H1 (cell line): ENCODE measurements around the gene IRF8. TPM values are rescaled to one million over a fixed set of nuclear protein-coding genes. Genes with fewer than 3 reads are reported as not detected.
A peak's percentile ranks its signal among the peaks of the same experiment; 100 is the strongest.

Experiments
- CTCF ChIA-PET: fragments of 300-600 bp; sonication (Branson Sonifier 250); formaldehyde crosslinking; loops from one replicate; lab custom pipeline; 2021; ENCODE audit not compliant: partially characterized antibody; lab: Charles Lee
- POLR2A ChIA-PET: fragments of 300-600 bp; sonication (Branson Sonifier 250); formaldehyde crosslinking; loops from one replicate; lab custom pipeline; 2021; ENCODE audit warnings: inconsistent platforms; ENCODE audit not compliant: partially characterized antibody; lab: Charles Lee
- DNase-seq, 2 experiments: peaks; one replicate each; pipeline versions ENCODE4 v3.0.0 to v3.0.0-alpha.2; 2010 to 2022; ENCODE audit warnings: low spot score in 2 of 2, low read depth in 1 of 2, mixed read lengths in 1 of 2
- FAIRE-seq: peaks from 2 replicates; lab custom pipeline; 2011; peaks lifted over from hg19 to GRCh38; lab: Jason Lieb, UNC
- H2AFZ ChIP-seq: 2 replicates; pipeline ENCODE4 v1.8.1; 2012; ENCODE audit warnings: low read length, inconsistent platforms
- H2AK5ac ChIP-seq: 2 replicates; pipeline ENCODE4 v1.6.1; 2013; ENCODE audit warnings: low read depth, low read length
- H2BK120ac ChIP-seq: replicated peaks from 2 replicates; pipeline ENCODE3; 2013; ENCODE audit warnings: low read depth, low read length, inconsistent platforms
- H2BK12ac ChIP-seq: 2 replicates; pipeline ENCODE4 v1.6.1; 2013; ENCODE audit warnings: low read depth, low read length
- H2BK15ac ChIP-seq: 2 replicates; pipeline ENCODE4 v1.6.1; 2013; ENCODE audit warnings: low read length
- H2BK20ac ChIP-seq: 2 replicates; pipeline ENCODE4 v1.6.1; 2013; ENCODE audit warnings: low read length
- H2BK5ac ChIP-seq: 2 replicates; pipeline ENCODE4 v1.6.1; 2013; ENCODE audit warnings: low read depth, low read length
- H3K14ac ChIP-seq: 2 replicates; pipeline ENCODE4 v1.6.1; 2013; ENCODE audit warnings: inconsistent platforms; ENCODE audit not compliant: insufficient read length
- H3K18ac ChIP-seq: 2 replicates; pipeline ENCODE4 v1.6.1; 2013; ENCODE audit warnings: low read length; ENCODE audit errors: extremely low read depth
- H3K23ac ChIP-seq: 2 replicates; pipeline ENCODE4 v1.6.1; 2013; ENCODE audit warnings: inconsistent platforms; ENCODE audit not compliant: insufficient read length
- H3K23me2 ChIP-seq: 2 replicates; pipeline ENCODE4 v1.6.1; 2013; ENCODE audit warnings: low read depth, low read length
- H3K27ac ChIP-seq: 2 replicates; pipeline ENCODE4 v1.6.1; 2011; ENCODE audit warnings: low read depth, low read length, inconsistent platforms
- H3K27me3 ChIP-seq, 4 experiments: replicated peaks in 1 of 4; 1 replicate in 1 of 4; 2 replicates in 3 of 4; pipeline versions ENCODE4 v1.6.1 to v1.8.1; 2011 to 2013; ENCODE audit warnings: low read length in 3 of 4, mild to moderate bottlenecking in 3 of 4, inconsistent platforms in 2 of 4, mixed read lengths in 2 of 4, moderate library complexity in 1 of 4; ENCODE audit not compliant: control insufficient read depth in 3 of 4, insufficient read depth in 3 of 4; ENCODE audit errors: extremely low read depth in 1 of 4
- H3K36me3 ChIP-seq, 4 experiments: 2 replicates each; pipeline versions ENCODE4 v1.6.1 to v1.8.1; 2011 to 2013; ENCODE audit warnings: mild to moderate bottlenecking in 4 of 4, low read length in 3 of 4, moderate library complexity in 2 of 4, control low read depth in 1 of 4, inconsistent platforms in 1 of 4; ENCODE audit not compliant: insufficient read depth in 4 of 4, control insufficient read depth in 2 of 4
- H3K4ac ChIP-seq: replicated peaks from 2 replicates; pipeline ENCODE3; 2013; ENCODE audit warnings: low read length, low read depth, mixed read lengths, inconsistent platforms; ENCODE audit not compliant: insufficient read length
- H3K4me1 ChIP-seq, 4 experiments: replicated peaks in 1 of 4; 1 replicate in 1 of 4; 2 replicates in 3 of 4; pipeline versions ENCODE4 v1.6.1 to v1.8.1; 2011 to 2013; ENCODE audit warnings: low read length in 3 of 4, inconsistent platforms in 2 of 4, mixed read lengths in 1 of 4; ENCODE audit not compliant: insufficient read depth in 4 of 4, control insufficient read depth in 3 of 4
- H3K4me2 ChIP-seq, 2 experiments: 2 replicates each; pipeline versions ENCODE4 v1.6.1 to v1.8.1; 2011 to 2013; ENCODE audit warnings: low read depth in 2 of 2, low read length in 2 of 2, control low read depth in 1 of 2, inconsistent platforms in 1 of 2, mild to moderate bottlenecking in 1 of 2; ENCODE audit not compliant: insufficient read depth in 1 of 2
- H3K4me3 ChIP-seq, 4 experiments: fragments of 200-600, 300-600 bp in 1 of 4; sonication (generic), shearing (Covaris generic), sonication (Bioruptor Twin) in 1 of 4; 2 replicates each; pipeline versions ENCODE4 v1.5.1 to v1.8.1; 2011 to 2016; ENCODE audit warnings: low read length in 4 of 4, low read depth in 3 of 4, control low read depth in 2 of 4, inconsistent platforms in 2 of 4, mild to moderate bottlenecking in 2 of 4, mixed read lengths in 1 of 4, moderate library complexity in 1 of 4; ENCODE audit not compliant: insufficient read depth in 2 of 4; ENCODE audit errors: extremely low read depth in 1 of 4
- H3K56ac ChIP-seq: replicated peaks from 2 replicates; pipeline ENCODE3; 2013; ENCODE audit warnings: low read depth, mild to moderate bottlenecking, mixed read lengths, low read length, inconsistent platforms; ENCODE audit not compliant: insufficient read length
- H3K79me1 ChIP-seq: 2 replicates; pipeline ENCODE4 v1.6.1; 2013; ENCODE audit warnings: low read depth, low read length, control low read depth
- H3K79me2 ChIP-seq, 2 experiments: 2 replicates each; pipeline versions ENCODE4 v1.6.1 to v1.8.1; 2012 to 2013; ENCODE audit warnings: low read length in 2 of 2, mild to moderate bottlenecking in 2 of 2, inconsistent platforms in 1 of 2; ENCODE audit not compliant: insufficient read depth in 2 of 2, control insufficient read depth in 1 of 2
- H3K9ac ChIP-seq, 4 experiments: replicated peaks in 1 of 4; 1 replicate in 1 of 4; 2 replicates in 3 of 4; pipeline versions ENCODE4 v1.6.1 to v1.8.1; 2011 to 2013; ENCODE audit warnings: low read depth in 3 of 4, low read length in 3 of 4, control low read depth in 2 of 4, mild to moderate bottlenecking in 2 of 4, moderate library complexity in 2 of 4, inconsistent platforms in 1 of 4; ENCODE audit errors: extremely low read depth in 1 of 4
- H3K9me3 ChIP-seq, 2 experiments: 2 replicates each; pipeline versions ENCODE4 v1.6.1 to v1.8.1; 2012 to 2013; ENCODE audit warnings: mild to moderate bottlenecking in 2 of 2, moderate library complexity in 2 of 2, control low read depth in 1 of 2, inconsistent platforms in 1 of 2, low read depth in 1 of 2, low read length in 1 of 2, mixed read lengths in 1 of 2; ENCODE audit not compliant: insufficient read depth in 2 of 2
- H4K20me1 ChIP-seq, 2 experiments: replicated peaks in 1 of 2; 2 replicates each; pipeline versions ENCODE3 to v1.8.1; 2011 to 2013; ENCODE audit warnings: inconsistent platforms in 2 of 2, low read length in 2 of 2, mild to moderate bottlenecking in 1 of 2; ENCODE audit not compliant: insufficient read depth in 2 of 2, control insufficient read depth in 1 of 2
- H4K5ac ChIP-seq: 2 replicates; pipeline ENCODE4 v1.6.1; 2013; ENCODE audit warnings: low read length, low read depth, mixed read lengths, inconsistent platforms; ENCODE audit not compliant: insufficient read length
- H4K8ac ChIP-seq: 2 replicates; pipeline ENCODE4 v1.8.0; 2013; ENCODE audit warnings: mild to moderate bottlenecking, moderate library complexity, low read length, inconsistent platforms; ENCODE audit not compliant: insufficient read depth; ENCODE audit errors: extremely low read depth
- H4K91ac ChIP-seq: replicated peaks from 2 replicates; pipeline ENCODE3; 2013; ENCODE audit warnings: low read length, mixed read lengths, inconsistent platforms; ENCODE audit not compliant: insufficient read length
- SRF ChIP-seq: IDR thresholded peaks from 2 replicates; pipeline ENCODE4 v1.6.1; 2011; ENCODE audit warnings: mild to moderate bottlenecking, low read depth, low read length, moderate library complexity
- WGBS, 2 experiments: shearing (Covaris generic) in 1 of 2; methylation state at CpG; one replicate each; pipeline versions ENCODE4 v1.1.6 to v1.1.7; 2013 to 2015; ENCODE audit warnings: low lambda C conversion rate in 2 of 2, mixed read lengths in 2 of 2, inconsistent platforms in 1 of 2, low coverage in 1 of 2, missing lambda C conversion rate in 1 of 2; ENCODE audit not compliant: insufficient replicate concordance in 2 of 2, insufficient coverage in 1 of 2, insufficient read length in 1 of 2; ENCODE audit errors: extremely low coverage in 1 of 2, missing lambda C conversion rate in 1 of 2; 5-methylcytosine and 5-hydroxymethylcytosine counted together
- polyA plus RNA-seq, 7 experiments: library from polyadenylated mRNA; depleted of rRNA in 3 of 7; stranded (reverse) in 5 of 7; unstranded in 2 of 7; fragments of >200 nt in 5 of 7; fragments of 200-250 nt in 2 of 7; gene quantifications; 1 replicate in 5 of 7; 2 replicates in 1 of 7; 4 replicates in 1 of 7; pipeline versions ENCODE4 v1.2.1 to v1.2.3, GENCODE V29; 2011 to 2013; ENCODE audit warnings: missing spikeins in 2 of 7, mixed read lengths in 2 of 7
- total RNA-seq: library from RNA; stranded (reverse); fragmentation: NEBNext Ultra II Directional; extraction: Animal tissue kit (Norgen Biotek cat#: 25700); gene quantifications from 2 replicates; pipeline ENCODE4 v1.2.1, GENCODE V29; 2021
- TF ChIP-seq, protein P1 (sequence below), 3 experiments: IDR thresholded peaks; 1 replicate in 2 of 3; 2 replicates in 1 of 3; pipeline versions ENCODE4 v1.5.1 to v1.6.1; 2011; ENCODE audit warnings: low read length in 3 of 3, mild to moderate bottlenecking in 3 of 3, inconsistent platforms in 2 of 3, low read depth in 1 of 3, moderate library complexity in 1 of 3; ENCODE audit not compliant: insufficient read depth in 1 of 3; ENCODE audit errors: control extremely low read depth in 1 of 3

IRF8 gene
- total and polyA plus RNA-seq, 2 of the 8 experiments (the other 6 are each of a cell fraction or from before 2014, with no cell fraction given), result 0.35 to 2.0 TPM

DNA sequence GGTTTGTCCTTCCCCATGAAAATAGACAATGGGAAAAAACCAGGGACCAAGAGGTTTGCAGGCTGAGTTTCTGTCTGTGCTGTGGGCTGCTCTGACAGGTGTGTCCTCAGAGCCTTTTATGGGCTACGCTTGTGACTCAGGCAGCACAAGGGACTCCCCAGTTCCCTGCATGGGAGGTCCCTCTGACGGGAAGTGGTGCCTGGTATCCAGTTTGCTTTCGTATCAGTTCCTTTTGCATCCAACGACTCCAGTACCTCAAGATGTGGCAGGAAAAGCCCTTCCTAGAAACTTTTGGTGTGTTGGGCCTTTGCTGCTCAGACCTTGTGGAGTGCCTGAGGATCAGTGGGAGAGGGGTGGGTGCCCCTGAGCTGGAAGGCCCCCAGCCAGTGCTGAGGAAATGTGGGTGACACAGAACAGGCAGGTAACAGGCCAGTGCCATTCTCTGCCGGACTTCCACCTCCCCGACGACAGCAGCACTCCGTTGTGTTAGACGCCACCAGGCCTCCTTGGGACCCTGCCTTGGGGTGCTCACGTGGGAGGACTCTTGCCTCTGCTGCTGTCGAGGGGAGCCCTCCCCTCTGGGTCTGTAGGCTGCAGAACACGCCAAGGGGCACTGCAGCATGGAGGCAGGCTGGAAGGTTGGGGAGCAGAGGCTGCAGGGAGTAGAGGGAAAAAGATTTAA, 38.4 kb upstream of the IRF8 start:
- Histone ChIP-seq H4K8ac (no peak overlapping the region), H4K20me1 (no peaks in the 10 kb centered on the region), H2BK120ac (no peak overlapping the region), H2BK12ac (0 out of 2 replicates have a peak overlapping the region, but pooled peaks have one; percentile 27), H3K79me1 (no peaks in the 10 kb centered on the region), H3K4ac (no peak overlapping the region), H3K23me2 (no peaks in the 10 kb centered on the region), H3K4me2 (no peak overlapping the region), H3K27ac (no peak overlapping the region), H3K4me3 (no peak overlapping the region), H2BK5ac (no peak overlapping the region), H3K36me3 (no peaks in the 10 kb centered on the region), H2AK5ac (no peak overlapping the region), H2BK20ac (no peak overlapping the region), H3K9ac (no peak overlapping the region), H3K14ac (no peak overlapping the region), H4K91ac (no peak overlapping the region), H3K27me3 (no peaks in the 10 kb centered on the region), H3K4me1 (no peaks in the 10 kb centered on the region), H3K56ac (no peak overlapping the region), H2AFZ (no peak overlapping the region), H4K5ac (no peak overlapping the region), H2BK15ac (no peak overlapping the region; the same call in 1 of the 2 replicates), H3K9me3 (no peaks in the 10 kb centered on the region), H3K79me2 (no peaks in the 10 kb centered on the region), H3K18ac (no peak overlapping the region), H3K23ac (no peak overlapping the region)
- TF ChIP-seq, protein P1, sequence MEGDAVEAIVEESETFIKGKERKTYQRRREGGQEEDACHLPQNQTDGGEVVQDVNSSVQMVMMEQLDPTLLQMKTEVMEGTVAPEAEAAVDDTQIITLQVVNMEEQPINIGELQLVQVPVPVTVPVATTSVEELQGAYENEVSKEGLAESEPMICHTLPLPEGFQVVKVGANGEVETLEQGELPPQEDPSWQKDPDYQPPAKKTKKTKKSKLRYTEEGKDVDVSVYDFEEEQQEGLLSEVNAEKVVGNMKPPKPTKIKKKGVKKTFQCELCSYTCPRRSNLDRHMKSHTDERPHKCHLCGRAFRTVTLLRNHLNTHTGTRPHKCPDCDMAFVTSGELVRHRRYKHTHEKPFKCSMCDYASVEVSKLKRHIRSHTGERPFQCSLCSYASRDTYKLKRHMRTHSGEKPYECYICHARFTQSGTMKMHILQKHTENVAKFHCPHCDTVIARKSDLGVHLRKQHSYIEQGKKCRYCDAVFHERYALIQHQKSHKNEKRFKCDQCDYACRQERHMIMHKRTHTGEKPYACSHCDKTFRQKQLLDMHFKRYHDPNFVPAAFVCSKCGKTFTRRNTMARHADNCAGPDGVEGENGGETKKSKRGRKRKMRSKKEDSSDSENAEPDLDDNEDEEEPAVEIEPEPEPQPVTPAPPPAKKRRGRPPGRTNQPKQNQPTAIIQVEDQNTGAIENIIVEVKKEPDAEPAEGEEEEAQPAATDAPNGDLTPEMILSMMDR (IDR thresholded peaks at IDR 0.05; ENCODE audit: control extremely low read depth in 1 of 3, insufficient read depth in 1 of 3, low read depth in 1 of 3, low read length in 3 of 3), result no peak
- TF ChIP-seq SRF, result no peak
- CTCF ChIA-PET, result interaction anchor here (0.7 to 1.5 kb wide), 13 partner anchors 10 to 126 kb away, joined by 3 to 7 read pairs (median 3); no protein-coding TSS in a partner anchor
- FAIRE-seq (no peak), DNase-seq (no peak)
- POLR2A ChIA-PET, result no interaction called here
- WGBS, 2 experiments, result 85% methylated on average over 12 of the region's 12 CpGs; no CpG with 5 or more reads in 1 of the 2 experiments
